CD4-positive, alpha-beta T cell treated with Interferon gamma for 1 hour (primary cell): ENCODE data around the gene CREBL2.

Experiments used
- DNase-seq: peaks from one replicate; pipeline ENCODE4 v3.0.0-alpha.2; 2020

Gene CREBL2

GRCh38 chr12:12682284-12682683 lies 70.6 kb downstream of the CREBL2 start:
- DNase-seq, result no peak

DNA sequence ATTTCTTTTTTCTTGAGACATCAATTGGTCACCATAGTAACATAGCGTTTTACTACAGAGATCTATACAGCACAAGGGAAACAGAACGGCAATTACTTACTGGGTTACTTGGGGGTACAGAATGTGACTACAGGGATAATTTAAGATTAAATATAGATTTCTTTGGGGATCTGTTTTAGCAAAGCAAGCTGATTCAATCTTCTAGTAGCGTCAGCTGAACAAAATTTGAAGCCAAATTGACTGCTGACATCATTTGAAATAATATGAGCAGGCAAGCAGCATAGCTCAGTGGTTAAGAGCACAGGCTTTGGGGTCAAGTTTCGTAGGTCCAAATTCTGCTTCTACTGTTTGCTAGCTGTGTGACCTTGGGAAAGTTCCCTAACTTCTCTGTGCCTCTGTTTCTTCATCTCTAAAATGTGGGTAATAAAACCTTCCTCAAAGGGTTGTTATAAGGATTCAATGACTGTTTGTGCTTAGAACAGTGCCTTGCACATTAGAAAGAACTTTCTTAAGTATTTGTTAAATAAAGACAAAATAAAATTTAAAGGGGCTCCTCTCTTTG lies 71.5 kb downstream of the CREBL2 start:
- no peak for DNase-seq

GRCh38 chr12:12683725-12684124 lies 72.0 kb downstream of the CREBL2 start:
- no peak for DNase-seq

DNA sequence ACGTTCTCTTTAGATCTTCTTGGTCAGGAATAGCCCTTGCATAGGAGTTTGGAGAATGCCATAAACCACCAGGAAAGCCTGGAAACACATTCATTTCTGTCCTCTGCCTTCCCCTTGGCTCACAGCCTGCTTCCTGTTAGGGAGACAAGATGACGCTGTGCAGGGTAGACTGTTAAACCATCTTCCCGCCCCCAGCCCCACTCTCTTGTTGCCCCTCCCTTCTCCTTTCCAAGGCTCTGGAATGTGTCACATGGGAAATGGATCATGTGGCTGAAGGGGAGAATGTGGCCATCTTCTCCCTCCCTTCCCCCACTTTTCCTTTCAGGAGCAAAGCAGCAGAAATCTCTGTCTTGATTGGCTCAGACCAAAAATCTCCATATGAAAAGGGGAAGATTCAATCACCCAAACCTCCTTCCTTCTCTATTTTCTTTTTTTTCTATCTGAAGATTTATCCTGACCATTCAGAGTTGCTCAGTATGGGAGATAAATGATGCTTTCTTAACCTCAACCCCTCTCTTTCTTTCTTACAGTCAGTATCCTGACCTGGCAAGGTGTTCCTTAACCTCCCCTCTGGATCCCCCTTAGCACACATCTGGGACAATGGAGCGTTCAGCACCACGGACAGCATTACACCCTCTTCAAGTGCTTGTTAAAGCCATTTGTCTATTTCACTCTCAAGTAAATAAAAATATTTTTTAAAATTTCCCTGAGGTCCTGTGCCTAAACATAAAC lies 72.9 kb downstream of the CREBL2 start:
- no peak for DNase-seq

DNA sequence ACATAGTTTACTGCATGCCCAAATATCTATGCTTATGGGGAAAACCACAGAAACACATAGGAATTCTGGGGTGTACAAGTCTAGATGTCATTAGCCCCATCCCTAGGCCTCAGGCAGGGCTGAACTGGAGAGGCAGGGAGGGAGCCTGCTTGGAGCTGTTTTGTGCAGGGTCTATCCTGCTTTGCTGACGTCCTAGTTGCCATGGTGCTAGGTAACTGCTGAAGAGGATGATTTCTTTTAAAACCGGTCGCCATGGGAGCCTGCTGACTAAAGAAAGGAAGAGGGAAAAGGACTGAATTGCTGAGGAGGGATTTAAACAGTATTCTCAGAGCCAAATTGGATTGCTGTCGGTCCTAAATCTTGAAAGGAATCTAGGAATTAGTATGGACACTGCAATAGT lies 73.6 kb downstream of the CREBL2 start:
- no peak for DNase-seq

GRCh38 chr12:12686472-12686871 lies 74.8 kb downstream of the CREBL2 start:
- no peak for DNase-seq

DNA sequence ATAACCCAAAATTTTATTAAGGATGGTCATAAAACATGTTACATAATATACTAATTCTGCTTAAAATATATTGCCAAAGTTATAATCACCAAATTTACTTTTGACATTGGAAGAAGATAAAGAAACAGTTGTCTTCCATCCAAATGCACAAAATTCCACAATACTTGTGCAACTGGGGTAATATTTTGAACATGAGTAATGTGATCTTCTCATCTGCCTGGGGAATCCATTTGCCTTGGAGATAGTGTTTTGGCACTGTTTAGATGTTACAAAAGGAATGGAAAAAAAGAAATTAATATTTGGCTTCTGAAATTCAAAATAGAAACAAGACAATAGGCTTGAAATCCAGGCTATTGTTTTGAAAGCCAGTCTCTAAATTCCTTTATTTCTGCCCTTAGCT lies 75.2 kb downstream of the CREBL2 start:
- no peak for DNase-seq

DNA sequence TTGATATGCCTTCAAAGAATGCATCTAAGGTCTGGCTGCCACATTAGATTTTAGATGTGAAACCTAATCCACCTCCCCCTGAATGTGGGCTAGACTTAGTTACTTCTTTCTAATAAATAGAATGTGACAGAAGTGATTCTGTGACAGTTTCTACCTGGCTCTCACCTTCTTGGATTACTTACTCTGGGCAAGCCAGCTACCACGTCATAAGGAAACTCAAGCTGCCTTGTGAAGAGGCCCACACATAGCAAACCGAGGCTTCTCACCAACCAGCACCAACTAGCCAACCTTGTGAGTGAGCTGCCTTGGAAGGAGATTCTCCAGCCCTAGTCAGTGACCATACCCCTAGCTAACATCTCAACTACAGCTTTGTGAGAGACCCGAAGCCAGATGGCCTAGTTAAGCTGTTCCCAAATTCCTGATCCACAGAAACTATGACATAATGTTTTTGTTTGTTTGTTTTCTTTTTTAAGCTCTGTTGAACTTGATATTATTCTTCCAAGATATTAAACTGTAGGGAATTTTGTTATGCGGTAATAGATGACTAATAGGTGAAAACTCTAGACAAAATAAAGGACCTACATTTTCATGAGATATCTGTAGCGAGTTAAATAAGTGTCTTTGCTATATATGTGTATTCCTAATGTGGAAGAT lies 78.1 kb downstream of the CREBL2 start:
- DNase-seq, result no peak

GRCh38 chr12:12691549-12691948 lies 79.9 kb downstream of the CREBL2 start:
- DNase-seq, result no peak

DNA sequence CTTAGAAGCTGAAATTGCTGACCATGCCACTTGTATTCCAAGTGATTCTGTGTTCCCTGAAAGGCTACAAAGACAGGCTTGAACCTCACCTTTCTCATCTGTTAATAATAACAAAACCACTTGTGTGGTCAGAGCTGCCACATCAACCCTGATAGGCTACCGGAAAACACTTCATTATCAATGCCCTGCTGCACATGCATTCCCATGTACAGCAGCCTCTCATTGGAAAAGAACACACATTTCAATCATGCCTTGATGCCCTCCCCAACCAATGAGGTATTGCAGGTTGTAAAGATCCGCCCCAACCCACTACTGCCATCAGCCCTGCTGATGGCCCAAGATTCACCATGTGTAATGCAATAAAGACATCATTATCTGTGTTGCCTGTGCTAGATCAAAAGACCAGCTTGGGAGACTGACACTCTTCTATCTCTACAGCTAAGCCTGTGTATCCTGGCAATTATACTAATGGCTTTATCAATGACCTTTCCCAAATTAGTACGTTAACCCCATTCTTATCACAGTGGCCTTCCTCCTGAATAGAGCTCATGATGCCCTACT lies 81.5 kb downstream of the CREBL2 start:
- DNase-seq, result no peak
